GM12873 (cell line): ENCODE data around the gene EPHB1.

Experiments used
- CTCF ChIP-seq: IDR thresholded peaks from 2 replicates; pipeline ENCODE4 v1.5.1; 2012; ENCODE audit warnings: low read depth, mild to moderate bottlenecking, moderate library complexity, low read length, control low read depth; ENCODE audit not compliant: insufficient read depth; ENCODE audit errors: missing control alignments

The EPHB1 gene

GRCh38 chr3:135216659-135217058 is 421.6 kb downstream of the EPHB1 start:
- TF ChIP-seq CTCF, result no peak

- no peak for TF ChIP-seq CTCF
Measured at GRCh38 chr3:135217730-135218129, 422.7 kb downstream of the EPHB1 start.

- no peak for TF ChIP-seq CTCF
Measured at GRCh38 chr3:135218304-135218703, 423.2 kb downstream of the EPHB1 start.

GRCh38 chr3:135218782-135219181 is 423.7 kb downstream of the EPHB1 start:
- TF ChIP-seq CTCF, result no peak

- TF ChIP-seq CTCF, result no peak
Measured at GRCh38 chr3:135224815-135225362, 429.8 kb downstream of the EPHB1 start.

GRCh38 chr3:135226057-135226456 is 431.0 kb downstream of the EPHB1 start:
- TF ChIP-seq CTCF, result no peak

GRCh38 chr3:135228201-135228600 is 433.1 kb downstream of the EPHB1 start:
- TF ChIP-seq CTCF, result no peak
